ENCODE results near the gene IGSF9B.

The IGSF9B gene

DNA sequence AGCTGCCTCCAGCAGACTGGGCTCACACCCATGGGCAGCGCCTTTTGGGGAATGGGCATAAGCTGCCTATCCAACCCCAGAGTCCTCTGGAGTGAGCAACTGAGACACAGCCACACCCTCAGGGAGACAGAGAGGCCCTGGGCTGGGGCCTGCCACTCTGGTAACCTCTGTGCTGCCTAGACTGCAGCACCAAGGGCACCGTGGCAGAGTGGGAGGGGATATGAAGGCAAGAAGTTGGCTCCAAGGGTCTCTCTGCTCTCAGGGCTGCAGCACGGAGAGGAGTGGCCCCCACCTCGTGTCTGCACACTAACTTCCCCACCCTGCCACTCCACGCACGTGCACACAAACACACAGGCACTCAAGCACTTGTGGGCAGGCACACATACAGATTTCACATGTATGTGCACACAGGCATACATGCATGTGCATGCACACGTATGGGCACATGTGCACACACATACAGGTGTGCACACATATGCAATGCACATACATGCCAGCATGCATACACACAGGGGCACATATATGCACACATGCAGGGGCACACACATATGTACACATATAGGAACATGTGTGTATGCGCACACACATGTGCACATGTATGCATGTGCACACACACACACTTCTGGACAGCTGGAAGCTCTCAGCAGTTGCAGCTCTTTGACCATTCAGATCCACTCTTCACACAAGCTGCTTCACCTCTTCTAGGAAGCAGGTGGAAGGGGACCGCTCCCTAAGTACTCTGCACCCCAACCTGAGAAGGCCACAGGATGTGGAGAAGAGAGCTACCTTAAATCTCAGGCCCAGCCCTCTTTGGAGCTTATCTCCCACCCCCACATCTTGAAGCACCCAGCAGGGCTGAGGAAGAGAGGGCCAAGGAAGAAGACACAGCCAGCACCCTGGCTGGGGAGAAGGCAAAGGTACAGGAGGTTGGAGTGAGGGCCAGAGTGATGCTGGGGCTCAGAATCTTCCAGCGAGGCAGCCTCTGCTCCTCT, 4.3 kb downstream of the IGSF9B start:
- DNase-seq: no peak

DNA sequence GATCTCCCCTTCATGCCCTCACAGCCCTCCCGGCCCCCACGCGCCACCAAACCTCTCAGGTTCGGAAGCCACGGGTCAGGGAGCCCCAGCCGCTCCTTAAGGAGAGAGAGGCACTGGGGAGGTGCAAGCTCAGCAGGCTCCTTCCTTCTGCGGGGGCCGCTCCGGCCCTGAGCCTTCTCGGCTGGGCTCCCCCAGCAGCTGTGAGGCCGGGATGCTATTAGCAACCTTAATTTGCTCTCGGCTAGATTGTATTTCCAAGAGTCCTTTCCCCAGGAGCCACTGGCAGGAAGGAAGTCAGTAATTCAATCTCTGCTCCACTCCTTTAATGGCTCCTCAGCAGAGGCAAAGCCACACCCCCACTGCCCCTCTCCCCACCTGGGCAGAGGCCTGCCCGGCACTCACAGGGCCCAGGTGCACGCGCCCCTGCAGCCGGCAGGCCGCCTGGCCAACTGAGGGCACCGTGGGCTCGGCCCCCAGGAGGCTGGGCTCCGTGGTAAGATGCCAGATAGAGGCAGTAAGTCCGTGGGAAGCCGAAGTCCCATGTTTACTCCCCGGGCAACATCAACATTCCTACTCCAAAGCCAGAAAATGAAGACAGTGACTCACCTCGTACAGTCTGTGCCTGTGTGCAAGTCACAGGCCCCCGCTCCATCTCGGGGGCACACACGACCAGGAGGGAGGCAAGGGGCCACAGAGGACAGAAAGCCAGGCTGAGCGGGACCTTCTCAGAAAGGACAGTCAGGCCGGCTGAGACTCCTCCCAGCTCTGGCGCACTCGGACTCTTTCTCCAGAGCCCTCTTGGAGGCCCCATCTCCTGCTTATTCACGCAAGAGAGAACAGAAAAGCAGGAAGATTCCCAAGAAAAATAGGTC, 5.2 kb downstream of the IGSF9B start:
- peak; percentile 86 for DNase-seq

- no peak for DNase-seq
Observed at GRCh38 chr11:133950874-133951326, 5.9 kb downstream of the IGSF9B start.

DNA sequence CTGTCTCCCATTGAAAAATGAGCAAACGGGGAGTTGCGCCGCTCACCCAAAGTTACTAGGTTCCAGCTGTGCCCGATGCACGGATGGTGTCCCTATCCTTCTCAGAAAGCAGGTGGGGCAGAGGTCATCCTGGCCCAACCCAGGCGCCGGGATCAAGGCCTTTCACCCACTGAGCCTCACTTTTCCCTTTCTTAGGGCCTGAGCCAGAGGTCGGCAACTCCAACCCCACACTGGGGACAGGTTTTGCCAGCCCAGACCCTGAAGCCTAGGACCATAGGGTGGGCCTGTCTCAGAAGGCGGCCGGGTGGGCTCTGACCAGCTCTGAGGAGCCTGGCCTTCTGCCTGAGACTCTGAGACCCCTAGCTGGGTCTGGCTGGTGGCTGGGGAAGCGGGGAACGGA, 6.3 kb downstream of the IGSF9B start:
- no peak for DNase-seq

- no peak for DNase-seq
Observed at GRCh38 chr11:133949129-133949528, 7.6 kb downstream of the IGSF9B start.

DNA sequence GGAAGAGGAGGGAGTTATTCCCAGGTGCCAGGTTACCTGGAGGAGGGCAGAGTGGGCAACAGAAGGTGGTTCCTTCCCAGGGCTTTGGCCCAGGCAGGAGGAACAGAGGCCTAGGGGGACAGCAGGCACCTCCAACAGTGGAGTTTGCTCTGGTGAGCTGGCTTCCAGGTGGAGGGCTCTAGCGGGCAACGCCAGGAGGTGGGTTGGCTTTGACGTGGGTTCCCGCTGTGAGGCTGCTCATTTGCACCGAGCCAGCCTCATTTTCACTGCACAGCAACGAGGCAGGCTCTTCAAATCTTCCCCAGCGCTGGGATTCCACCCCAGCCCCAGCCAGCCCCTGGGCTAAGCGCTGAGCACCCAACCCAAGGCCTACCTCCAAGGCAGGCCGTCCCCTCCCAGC, 8.1 kb downstream of the IGSF9B start:
- DNase-seq: peak; percentile 66

DNA sequence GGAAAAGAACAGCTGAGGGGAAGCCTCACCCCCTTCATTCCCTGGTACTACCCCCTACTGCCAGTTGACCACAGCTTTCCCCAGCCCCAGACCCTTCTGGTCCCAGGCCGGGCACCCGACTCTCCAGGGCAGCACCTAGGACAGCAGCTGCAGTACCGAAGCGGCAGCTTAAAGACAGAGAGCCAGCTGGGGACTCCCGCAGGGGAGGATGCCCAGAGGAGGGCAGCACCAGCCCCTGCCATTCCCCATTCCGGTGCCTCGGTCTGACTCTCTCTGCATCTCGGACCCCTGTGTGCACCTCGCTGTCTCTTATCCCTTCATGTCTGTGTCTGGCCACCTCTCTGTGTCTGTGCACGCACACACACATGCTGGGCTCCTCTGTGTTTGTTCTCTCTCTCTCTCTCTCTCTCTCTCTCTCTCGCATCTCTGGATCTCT, 9.4 kb downstream of the IGSF9B start:
- DNase-seq: peak; percentile 74

GRCh38 chr11:133946541-133947318, 10.0 kb downstream of the IGSF9B start:
- peak; percentile 92 for DNase-seq

DNA sequence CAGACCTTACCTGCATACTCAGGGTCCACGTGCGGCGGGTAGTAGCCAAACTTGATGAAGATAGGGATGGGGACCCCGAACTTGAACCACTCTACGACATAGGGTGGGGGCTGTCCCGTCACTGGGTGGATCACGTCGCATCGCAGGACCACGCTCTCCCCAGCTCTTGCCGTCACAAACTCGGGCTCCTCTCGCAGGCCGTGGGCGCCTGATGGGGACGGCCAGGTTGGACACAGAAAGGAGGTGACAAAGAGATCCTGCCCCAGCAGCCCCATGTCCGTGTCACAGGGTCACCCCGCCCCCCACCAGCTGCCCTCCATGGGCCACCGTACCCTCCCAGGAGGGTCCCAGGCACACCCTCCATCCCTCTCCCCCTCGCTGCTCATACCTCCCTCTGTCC, 10.7 kb downstream of the IGSF9B start:
- no peak for DNase-seq

DNA sequence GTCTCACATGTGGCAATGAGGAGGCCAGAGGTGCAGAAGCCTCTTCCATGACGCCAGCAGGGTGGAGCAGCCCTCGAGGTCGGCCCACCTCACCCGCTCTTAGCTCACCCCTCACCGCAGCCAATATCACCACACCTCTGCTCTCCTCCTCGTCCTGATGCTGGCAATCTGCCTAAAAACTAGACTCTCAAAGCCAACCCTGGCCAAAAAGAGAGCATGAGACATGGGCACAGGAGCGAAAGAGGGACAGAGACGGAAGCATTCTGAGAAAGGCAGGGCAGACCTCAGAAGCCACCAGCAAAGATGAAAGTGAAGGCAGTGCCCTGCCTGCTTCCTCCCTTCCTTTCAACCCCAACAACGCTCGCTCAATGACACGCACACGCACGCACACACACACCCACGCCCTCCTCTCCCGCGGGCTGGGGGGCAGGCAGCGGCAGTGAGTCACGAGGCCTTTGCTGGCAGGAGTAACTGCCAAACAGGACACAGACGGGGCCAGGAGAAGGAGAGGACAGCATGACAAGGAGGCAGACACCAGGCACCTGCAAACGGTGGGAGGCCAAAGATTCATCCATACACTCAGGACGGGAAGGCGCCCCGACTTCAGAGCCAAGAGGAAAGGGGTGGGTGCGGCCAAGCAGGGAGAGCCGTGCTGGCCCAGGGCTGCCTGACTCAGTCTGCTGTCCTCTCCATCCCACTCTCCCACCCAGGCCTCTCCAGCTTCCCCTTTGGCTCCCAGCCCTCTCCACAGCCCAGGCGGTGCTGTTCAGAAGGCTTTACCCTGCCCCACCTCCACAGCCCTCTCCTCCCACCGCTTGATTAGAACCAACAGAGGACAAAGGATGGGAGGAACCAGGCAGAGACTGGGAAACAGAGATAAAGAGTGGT, 11.4 kb downstream of the IGSF9B start:
- peak; percentile 85 for DNase-seq

GRCh38 chr11:133943950-133944698, 12.6 kb downstream of the IGSF9B start:
- DNase-seq: no peak

DNA sequence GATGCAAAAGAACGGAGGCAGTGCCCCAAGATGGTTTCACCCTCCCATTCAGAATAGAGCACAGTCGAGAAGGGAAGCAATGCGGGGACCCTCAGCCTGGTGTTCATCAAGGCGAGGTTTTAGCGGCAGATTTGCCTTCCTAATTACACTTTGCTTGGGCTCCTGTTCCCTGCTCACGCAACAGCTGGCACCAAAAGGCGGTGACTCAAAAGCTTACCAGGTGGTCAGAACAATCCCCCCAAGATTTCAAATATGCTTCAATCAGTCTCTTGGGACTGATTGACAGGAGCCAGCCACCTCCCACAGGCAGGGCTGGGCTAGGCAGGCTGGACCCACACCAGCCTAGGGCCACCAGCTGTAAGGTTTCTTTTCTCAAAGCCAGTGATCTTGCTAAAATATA, 14.2 kb downstream of the IGSF9B start:
- DNase-seq: no peak

DNA sequence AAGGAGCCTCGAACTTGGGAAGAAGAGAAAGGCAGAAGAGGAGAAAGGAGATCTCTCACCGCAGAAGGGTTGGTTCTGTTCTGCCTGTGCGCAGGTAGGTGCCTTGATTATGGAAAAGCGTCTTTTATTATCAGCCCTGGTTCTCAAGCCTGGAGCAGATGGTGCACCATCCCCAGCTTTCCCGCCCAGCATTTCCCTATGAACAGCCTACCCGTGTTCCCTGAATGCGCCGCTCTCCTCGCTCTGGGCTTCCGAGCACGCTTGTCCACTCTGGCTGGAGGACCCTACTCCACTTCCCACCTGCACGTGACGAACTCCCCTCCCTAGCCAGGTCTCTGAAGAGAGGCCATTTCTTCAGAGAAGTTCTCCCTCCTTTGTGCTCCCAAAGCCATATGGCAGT, 15.2 kb downstream of the IGSF9B start:
- no peak for DNase-seq

DNA sequence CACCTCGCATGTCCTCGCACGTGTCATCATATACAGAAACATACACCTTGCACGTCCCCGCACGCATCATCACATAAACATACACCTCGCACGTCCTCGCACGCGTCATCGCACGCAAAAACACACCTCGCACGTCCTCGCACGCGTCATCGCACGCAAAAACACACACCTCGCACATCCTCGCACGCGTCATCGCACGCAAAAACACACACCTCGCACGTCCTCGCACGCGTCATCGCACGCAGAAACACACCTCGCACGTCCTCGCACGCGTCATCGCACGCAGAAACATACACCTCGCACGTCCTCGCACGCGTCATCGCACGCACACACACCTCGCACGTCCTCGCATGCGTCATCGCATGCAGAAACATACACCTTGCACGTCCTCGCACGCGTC, 16.7 kb downstream of the IGSF9B start:
- DNase-seq: no peak

DNA sequence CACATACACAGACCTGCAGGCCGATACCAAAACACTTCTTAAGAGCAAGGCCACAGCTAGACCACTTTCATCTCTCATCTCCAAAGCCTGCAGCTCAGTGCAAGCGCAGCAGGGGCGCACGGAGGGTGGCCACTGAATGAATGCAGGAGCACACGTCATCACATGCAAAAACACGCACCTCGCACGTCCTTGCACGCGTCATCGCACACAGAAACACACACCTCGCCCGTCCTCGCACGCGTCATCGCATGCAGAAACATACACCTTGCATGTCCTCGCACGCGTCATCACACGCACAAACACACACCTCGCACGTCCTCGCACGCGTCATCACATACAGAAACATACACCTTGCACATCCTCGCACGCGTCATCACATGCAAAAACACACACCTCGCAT, 17.2 kb downstream of the IGSF9B start:
- no peak for DNase-seq

DNA sequence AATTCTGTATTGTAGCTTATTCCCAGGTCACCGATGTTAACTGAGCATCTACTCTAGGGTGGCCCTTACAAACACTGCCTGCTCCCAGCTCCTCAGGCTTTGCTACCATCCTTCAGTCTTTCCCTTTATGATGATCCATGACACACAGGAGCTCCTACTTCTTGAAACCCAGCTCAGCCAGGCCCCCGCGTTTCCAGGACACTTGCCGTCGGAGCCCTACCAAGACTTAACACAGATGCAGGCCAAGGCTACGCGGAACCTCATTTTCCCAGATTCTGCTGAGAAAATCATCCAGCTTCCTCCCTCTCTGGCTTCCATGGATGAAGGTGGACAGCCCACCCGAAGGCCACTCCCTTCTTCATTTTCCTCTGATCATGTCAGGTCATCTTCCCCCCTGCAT, 18.6 kb downstream of the IGSF9B start:
- no peak for DNase-seq

DNA sequence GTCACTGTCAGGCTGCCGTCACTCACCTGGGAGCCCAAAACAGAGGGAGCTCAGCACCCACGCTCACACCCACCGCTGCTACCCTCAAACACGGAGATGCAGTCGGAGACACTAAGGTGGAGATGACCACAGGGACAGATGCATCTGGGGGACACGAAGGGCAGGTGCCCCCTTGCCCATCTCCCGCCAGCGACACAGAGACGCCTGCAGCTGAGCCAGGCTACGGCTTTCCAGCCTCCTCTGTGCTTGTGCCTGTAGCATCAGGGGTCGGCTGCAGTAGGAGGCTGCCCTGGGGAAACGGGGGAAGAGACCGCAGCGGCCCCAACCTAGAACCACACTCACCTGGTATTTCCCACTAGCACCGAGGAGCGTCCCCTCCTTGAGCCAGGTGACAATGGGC, 19.3 kb downstream of the IGSF9B start:
- DNase-seq: no peak

DNA sequence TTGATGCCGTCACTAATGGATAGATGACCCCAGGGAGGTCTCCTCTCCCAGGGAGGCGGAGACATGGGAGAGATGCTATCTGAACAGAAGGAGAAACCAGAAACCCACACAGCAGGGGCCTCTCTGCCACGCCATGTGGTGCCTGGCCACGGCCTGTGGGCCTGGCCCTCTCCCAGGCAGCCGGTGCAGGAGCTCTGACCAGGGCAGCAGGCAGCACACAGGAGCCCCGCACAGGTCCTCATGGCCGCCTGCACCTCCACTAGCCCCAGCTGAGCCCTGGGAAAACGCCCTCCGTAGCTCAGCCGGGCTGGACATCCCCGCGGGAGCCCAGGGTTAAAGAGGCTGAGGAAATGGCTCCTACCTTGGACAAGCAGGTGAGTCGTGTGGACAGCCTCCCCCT, 19.8 kb downstream of the IGSF9B start:
- no peak for DNase-seq

GRCh38 chr11:133936592-133936991, 20.2 kb downstream of the IGSF9B start:
- DNase-seq: no peak

DNA sequence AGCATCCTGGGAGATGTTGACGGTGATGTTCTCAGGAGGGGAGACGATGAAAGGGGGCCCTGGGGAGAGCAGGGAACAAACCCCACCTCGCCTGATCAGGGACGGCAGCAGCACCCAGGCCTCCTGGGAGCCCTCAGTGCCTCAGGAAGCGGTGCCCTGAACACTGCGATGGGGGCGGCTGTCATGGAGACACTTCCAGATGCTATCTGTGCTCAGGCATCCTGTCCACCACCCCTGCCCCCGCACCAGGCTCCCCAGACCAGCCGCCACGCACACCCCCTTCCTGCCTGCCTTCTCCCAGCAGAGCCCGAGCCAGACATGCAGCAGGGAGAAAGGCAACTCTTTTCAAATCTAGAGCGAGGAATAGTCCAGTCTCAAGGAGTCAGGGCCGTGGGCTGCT, 20.6 kb downstream of the IGSF9B start:
- no peak for DNase-seq

- no peak for DNase-seq
Observed at GRCh38 chr11:133935551-133935910, 21.2 kb downstream of the IGSF9B start.
